ENCODE measurements around the gene CCN6. TPM values are rescaled to one million over a fixed set of nuclear protein-coding genes. Genes with fewer than 3 reads are reported as not detected.
A peak's percentile ranks its signal among the peaks of the same experiment; 100 is the strongest.
"Not testable (repeated sequence)": the region's sequence is repeated elsewhere in the genome, so short reads cannot be mapped to it uniquely, and the experiment has no call there.

CCN6 gene
- total RNA-seq, 1 experiment from 2014 or later, result not detected

DNA sequence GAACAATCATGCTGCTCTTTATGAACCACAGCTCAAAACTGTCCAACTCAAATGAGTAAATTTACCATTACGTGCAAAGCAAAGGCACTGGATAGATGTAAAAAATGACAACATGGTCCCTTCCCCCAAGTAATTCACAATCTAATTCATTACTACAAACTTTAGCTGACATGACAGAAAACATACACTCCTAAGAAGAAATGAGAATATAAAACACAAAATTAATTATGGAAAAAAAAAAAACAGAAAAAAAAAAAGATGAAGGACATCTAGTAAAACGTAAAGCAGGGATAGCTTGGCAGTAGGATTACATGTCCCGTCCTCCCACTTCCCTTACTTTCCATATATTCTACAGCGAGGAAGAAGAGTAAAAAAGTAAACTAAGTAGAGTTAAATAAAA is 27.7 kb downstream of the CCN6 start:
- peaks cover 38% of the 10 kb centered on the region for H3K36me3 ChIP-seq

DNA sequence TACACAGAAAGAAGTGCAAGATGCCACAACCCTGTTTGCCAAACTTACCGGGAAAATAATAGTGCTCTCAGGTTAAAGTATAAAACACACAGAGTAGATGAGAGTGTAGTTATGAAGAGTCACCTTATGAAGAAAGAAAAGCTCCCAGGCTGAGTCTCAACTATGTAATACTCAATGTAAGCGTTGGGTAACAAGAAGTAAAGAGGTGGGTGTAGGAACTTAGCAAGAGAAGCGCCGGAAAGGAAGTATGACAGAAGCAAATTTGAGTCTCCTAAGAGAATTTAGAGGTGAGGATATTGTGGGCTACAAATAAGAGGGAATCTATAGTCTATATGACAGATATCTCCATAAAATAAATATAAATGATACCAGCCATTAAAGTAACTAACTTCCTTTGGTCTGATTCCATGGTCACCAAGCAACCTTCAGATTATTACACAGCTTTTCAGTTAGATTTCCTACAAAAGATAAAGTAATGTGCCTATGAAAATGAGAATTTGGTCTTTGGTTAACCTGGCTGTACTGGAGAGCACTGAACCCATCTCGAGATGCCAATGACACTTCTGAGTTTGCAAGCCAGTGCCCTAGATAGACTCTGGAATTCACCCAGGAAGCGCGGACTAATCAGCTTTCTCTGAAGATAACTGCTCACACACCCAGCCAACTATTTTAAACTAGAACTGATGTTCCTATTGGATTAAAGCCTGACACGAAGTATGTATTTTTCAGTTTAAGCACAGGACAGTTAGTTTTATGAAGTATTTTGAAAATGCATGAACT is 31.6 kb downstream of the CCN6 start:
- H3K9me3 ChIP-seq, result no peaks in the 10 kb centered on the region
- H3K27me3 ChIP-seq, result no peaks in the 10 kb centered on the region
- DNase-seq, result no peak
- H3K36me3 ChIP-seq, result peaks cover 27% of the 10 kb centered on the region
- H3K4me3 ChIP-seq, result peak overlapping the region; percentile 87; the same call in 1 of the 2 replicates

More for the DNA sequence above, 27.7 kb downstream of the CCN6 start:
- H3K27me3 ChIP-seq, result no peaks in the 10 kb centered on the region
- H3K9me3 ChIP-seq, result no peaks in the 10 kb centered on the region
- no peak for DNase-seq
- no peak overlapping the region for H3K4me3 ChIP-seq

DNA sequence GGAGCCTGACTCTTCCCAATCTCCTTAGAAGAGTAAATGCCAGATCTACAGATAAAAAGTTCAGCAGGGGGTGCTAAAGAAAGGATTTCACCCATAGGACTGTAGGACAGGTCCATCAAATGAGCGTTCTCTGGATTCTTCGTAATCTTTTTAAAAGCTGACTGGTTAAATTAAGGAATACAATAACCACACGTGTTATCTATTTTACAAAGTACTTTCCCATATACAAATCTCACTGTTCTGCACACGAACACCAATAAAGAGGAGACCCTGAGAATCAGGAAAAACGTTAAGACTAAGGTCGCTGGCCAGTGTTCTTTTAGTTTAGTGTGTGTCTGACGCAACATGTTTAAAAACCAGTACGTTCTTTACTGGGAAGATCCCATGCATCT is 32.8 kb downstream of the CCN6 start:
- H3K4me3 ChIP-seq, result peak overlapping the region; percentile 87
- H3K9me3 ChIP-seq, result no peaks in the 10 kb centered on the region
- no peaks in the 10 kb centered on the region for H3K27me3 ChIP-seq
- H3K36me3 ChIP-seq, result peaks cover 19% of the 10 kb centered on the region
- no peak for DNase-seq

DNA sequence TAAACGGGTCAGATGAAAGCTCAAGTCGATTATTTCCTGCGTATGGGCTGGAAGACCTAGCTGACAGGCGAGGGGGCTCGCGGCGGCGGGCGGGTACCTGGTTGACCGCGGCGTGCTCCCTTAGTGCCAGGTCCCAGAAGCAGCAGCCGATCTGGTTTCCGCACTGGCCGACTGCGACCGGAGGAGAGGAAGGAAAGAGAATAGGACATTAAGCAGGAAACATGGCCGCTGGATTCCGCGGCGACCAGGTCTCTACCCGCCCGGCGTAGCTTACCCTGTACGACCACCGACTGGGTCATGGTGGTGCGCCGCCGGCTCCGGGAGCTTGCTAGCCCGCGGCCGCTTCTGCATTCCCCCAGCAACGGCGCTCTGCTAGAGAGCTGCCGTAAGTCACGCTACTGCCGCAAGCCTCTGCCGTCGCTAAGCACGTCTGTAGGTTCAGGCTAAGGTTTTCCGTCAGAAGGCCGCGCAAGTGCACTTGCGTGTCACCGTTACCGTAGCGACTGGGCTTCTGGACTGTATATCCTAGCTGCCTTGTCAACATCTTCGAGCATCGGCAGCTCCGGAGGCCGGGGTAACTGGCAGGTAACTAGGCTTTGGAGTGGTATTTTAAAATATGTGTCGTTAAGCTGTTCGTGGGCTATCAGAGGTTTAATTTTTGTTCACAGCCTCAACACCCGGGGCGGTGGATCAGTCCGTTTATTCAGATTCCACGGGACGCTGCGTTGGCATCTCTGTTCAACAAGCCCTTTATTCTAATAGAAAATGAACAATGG is 33.4 kb downstream of the CCN6 start, which contains the start of the genes FAM229B and TUBE1:
TSS of gene FAM229B (plus strand) at position 456 of the 776 bp plus-strand sequence. CDS start 11,693 bp downstream, outside the sequence.
TSS of gene TUBE1 (minus strand) at position 347 of the 776 bp plus-strand sequence. CDS start at position 299, 48 bp downstream.
- Histone ChIP-seq H3K36me3 (peaks cover 19% of the 10 kb centered on the region), H3K27me3 (no peaks in the 10 kb centered on the region), H3K9me3 (no peaks in the 10 kb centered on the region), H3K4me3 (peak within 1 kb of the TSS; percentile 87)
- peak; percentile 97 for DNase-seq

DNA sequence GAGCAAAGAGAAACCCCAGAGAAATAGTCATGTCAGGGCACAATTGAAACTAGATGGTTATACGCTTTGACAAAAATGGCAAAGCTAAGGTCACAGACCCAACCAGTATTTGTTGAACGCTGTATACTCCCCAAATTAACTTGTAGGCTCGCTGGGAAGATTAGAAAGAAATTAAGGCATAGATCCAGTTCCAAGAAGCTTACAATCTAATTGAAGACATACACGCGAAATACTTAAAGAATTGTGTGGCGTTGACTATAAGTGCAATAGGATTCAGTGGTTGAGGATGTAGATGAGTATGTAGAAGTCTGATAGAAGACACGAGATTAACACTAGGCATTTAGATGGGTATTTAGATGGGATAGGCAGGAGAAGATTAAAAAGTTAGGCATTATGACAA is 34.0 kb downstream of the CCN6 start:
- no peak for DNase-seq
- no peaks in the 10 kb centered on the region for H3K9me3 ChIP-seq
- H3K36me3 ChIP-seq, result peaks cover 19% of the 10 kb centered on the region
- H3K4me3 ChIP-seq, result peak overlapping the region; percentile 87
- no peaks in the 10 kb centered on the region for H3K27me3 ChIP-seq

DNA sequence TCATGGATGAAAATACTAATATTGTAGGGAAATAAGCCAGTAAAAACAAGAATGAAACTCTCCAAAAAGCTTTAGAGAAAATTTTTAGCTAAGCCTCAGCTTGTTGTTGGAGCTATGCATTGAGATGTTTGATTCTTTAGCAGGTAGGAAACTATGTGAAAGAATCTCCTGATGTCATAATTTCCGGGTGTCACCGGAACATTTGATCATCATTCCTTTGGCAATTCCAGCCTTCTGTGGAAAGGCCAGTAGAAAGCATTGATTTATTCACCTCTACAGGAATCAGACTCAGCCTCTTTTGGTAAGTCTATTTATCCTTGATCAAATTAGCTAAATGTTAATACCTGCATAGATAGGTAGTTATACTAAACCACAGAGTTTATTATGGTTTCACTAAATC is 43.0 kb downstream of the CCN6 start:
- Histone ChIP-seq H3K27me3 (no peaks in the 10 kb centered on the region), H3K9me3 (no peaks in the 10 kb centered on the region), H3K36me3 (no peaks in the 10 kb centered on the region), H3K4me3 (no peak overlapping the region)
- DNase-seq, result no peak

DNA sequence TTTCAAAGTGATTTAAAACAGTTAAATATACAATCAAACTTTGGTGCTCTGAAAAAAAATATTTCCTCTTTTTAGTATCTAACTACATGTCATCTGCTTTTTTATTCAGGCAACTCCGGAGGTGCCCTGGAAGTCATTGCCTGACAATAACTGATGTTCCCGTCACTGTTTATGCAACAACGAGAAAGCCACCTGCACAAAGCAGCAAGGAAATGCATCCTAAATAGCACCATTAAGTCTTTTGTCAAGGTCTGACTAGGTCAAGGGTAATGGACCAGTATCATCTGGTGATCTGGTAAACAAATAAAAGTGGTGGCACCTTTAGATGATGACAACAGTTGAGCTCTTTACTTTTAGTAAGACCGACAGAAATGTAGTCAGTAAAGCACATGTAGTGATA is 46.7 kb downstream of the CCN6 start:
- DNase-seq, result no peak
- no peak overlapping the region for H3K4me3 ChIP-seq
- H3K27me3 ChIP-seq, result no peaks in the 10 kb centered on the region
- H3K9me3 ChIP-seq, result no peaks in the 10 kb centered on the region
- no peaks in the 10 kb centered on the region for H3K36me3 ChIP-seq

DNA sequence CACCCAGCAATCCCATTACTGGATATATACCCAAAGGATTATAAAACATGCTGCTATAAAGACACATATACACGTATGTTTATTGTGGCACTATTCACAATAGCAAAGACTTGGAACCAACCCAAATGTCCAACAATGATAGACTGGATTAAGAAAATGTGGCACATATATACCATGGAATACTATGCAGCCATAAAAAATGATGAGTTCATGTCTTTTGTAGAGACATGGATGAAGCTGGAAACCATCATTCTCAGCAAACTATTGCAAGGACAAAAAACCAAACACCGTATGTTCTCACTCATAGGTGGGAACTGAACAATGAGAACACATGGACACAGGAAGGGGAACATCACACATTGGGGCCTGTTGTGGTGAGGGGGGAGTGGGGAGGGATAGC is 52.1 kb downstream of the CCN6 start:
- not testable (repeated sequence) for DNase-seq, H3K36me3 ChIP-seq

DNA sequence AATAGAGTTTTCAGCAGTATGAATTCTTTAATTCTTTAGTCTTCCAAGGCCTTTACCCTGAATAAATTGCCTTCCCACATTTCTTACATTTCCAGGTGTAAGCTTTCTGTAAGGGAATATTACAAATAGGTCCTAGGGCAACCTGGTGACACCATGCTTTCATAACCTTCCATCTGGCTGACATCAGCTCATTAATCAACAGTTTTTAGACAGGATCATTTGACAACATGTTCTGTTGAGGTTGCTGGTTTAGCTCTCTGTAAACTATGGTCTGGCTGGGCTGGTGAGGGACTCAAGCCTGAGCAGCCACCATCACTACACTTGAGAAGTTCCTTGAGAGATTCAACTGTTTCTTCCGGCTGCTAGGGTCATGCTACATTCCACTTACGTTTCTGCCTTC is 52.7 kb downstream of the CCN6 start:
- Histone ChIP-seq H3K27me3 (no peaks in the 10 kb centered on the region), H3K36me3 (peaks cover 3% of the 10 kb centered on the region; the same call in 1 of the 2 replicates)
- no peak for DNase-seq

More for the DNA sequence above, 52.1 kb downstream of the CCN6 start:
- H3K4me3 ChIP-seq, H3K27me3 ChIP-seq, H3K9me3 ChIP-seq: not testable (repeated sequence)

DNA sequence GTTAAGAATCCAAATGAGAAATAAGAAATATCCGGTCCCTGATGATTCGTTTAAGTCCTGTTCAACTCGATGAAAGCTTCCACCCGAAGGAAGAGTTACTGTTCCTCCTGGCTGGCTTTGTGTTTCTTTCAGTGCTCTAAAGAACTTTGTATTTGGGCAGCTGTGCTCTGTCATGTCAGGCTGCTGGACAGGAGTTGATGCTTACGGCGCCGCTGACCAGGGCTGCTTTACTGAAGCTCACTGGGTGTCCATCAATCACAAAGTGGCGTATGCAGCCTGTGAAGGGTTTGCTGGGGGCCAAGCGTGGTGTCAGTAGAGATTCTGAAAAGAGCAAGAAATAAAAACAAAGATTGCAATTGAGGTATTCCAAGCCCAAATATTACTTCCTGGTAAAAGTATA is 55.4 kb downstream of the CCN6 start:
- H3K9me3 ChIP-seq, result no peaks in the 10 kb centered on the region
- no peaks in the 10 kb centered on the region for H3K27me3 ChIP-seq
- H3K36me3 ChIP-seq, result peaks cover 13% of the 10 kb centered on the region; the same call in 1 of the 2 replicates
- DNase-seq, result no peak
- no peak overlapping the region for H3K4me3 ChIP-seq

More for the DNA sequence above, 52.7 kb downstream of the CCN6 start:
- Histone ChIP-seq H3K9me3 (no peaks in the 10 kb centered on the region), H3K4me3 (no peak overlapping the region)

DNA sequence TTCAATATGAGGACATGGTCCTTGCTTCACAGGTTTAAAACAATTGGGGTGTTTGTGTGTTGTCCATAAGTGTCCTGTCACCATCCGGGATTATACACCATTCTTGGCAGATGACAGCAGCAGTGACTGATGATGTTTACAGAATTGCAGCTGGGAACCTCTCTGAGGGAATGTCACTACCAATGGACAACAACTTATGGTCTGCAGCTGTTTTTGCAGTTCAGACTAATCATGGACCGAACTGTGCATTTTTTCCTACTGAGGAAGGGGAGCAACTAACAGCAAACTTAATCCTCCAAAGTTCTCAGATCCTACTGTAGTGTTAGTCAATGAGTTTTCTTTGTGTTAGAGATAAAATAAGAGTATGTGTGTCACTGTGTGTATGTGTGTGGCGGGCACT is 59.5 kb downstream of the CCN6 start:
- no peaks in the 10 kb centered on the region for H3K27me3 ChIP-seq
- peaks cover 21% of the 10 kb centered on the region for H3K36me3 ChIP-seq
- H3K9me3 ChIP-seq, result no peaks in the 10 kb centered on the region
- no peak for DNase-seq
- no peak overlapping the region for H3K4me3 ChIP-seq

DNA sequence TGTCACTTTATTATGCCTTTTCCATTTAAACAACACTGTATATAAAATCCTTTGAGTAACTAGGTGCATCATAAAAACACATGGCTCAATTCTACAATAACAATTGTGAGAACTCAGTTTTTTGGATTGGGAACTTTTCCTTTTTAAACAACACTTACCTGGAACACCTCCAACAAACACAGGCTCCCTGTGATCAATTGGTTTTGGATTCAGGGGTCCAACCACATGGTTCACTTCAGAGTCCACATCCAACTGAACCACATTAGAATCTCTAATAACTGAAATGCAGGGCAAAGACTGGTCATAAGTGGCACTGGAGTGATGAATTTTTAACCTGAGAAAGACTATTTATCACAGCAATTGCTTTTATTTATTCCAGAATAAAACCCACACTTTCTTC is 60.0 kb downstream of the CCN6 start:
- H3K36me3 ChIP-seq, result peaks cover 26% of the 10 kb centered on the region
- no peak for DNase-seq

DNA sequence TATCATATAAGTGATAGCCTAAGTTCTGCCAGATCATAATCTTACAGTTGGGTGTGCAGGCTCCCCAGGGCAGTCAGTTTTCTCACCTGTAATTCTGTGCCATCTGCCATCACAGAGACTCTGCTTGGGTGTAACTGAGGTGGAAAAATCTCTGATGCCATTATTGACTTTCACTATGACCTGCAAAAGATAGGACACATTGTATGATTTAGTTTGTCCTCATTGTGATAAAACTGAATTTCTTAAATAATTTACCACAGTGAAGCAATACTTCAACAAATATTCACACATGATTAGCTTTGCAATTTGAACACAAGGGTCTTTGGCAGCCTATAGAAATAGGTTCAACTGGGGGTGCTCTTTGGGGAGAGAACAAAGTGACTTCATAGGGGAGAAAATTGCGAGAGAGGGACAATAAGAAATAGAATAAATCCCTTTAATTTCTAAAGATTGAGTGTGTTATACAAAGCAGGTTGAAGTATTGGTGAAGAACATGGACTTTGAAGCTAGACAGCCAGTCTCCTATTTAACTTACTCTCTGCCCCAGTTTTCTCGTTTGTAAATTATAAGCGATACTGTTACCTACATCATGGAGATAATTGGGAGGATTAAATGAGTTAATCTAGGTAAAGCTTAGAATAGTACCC is 60.8 kb downstream of the CCN6 start:
- Histone ChIP-seq H3K4me3 (no peak overlapping the region), H3K27me3 (no peaks in the 10 kb centered on the region), H3K36me3 (peaks cover 29% of the 10 kb centered on the region), H3K9me3 (no peaks in the 10 kb centered on the region)
- DNase-seq, result no peak

More for the DNA sequence above, 60.0 kb downstream of the CCN6 start:
- H3K9me3 ChIP-seq, result no peaks in the 10 kb centered on the region
- no peak overlapping the region for H3K4me3 ChIP-seq
- no peaks in the 10 kb centered on the region for H3K27me3 ChIP-seq

DNA sequence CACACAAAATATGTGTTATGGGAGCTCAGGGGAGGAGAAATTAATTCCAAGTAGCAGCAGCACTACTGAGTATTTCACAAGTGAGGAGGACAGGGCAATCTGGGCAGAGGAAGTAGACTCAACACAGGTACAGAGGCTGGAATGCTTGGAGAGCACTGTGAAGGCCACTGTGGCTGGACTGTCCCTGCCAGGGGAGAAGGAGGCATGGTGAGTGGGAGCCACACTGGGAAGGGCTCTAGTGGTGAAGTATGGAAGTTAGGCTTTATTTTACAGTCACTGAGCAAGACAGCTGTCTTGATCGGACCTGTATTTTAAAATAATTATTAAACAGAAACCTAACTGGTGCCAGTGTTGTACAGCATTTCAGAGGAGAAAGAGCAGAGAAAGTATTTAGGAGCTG is 62.3 kb downstream of the CCN6 start:
- peaks cover 37% of the 10 kb centered on the region for H3K36me3 ChIP-seq

DNA sequence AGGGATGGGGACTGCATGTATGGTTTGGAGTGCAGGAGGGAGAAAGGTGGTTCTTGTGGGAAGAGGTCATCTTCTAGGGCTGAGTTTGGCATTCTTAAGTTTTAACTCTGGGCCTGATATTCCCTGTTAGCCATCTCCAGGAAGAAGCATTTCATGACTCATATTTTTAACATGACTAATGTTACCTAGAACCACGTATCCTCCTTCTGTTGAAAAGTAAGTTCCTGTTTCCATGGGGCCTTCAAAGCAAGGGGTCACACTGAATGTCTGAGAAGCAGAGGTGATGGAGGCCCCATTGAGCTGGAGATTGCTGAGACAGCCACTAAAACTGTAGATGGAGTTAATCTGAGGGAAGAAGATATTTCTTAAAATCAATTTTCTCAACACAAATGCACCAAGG is 63.6 kb downstream of the CCN6 start:
- DNase-seq, result no peak
- peaks cover 44% of the 10 kb centered on the region for H3K36me3 ChIP-seq
- no peak overlapping the region for H3K4me3 ChIP-seq
- H3K27me3 ChIP-seq, result no peaks in the 10 kb centered on the region
- H3K9me3 ChIP-seq, result no peaks in the 10 kb centered on the region

More for the DNA sequence above, 62.3 kb downstream of the CCN6 start:
- no peaks in the 10 kb centered on the region for H3K27me3 ChIP-seq
- no peaks in the 10 kb centered on the region for H3K9me3 ChIP-seq
- H3K4me3 ChIP-seq, result no peak overlapping the region
- DNase-seq, result no peak

DNA sequence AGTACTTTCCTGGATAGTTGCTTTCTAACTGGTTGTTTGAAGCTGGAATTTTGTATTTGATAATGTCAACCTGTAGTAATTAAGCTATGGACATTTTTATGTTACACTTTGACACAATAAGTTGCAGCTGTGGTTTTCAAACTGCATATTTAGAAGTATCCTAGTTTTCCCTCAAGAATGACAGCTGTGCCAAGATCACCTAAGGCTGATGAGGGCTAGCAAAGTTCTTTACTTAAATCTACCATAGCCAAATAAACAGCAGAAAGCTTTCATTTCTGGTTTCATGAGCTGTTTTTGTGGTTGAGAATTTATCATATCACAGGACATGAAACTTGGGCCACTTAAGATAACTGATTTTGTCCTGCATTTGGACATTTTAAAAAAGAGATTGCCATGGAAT is 64.1 kb downstream of the CCN6 start:
- Histone ChIP-seq H3K27me3 (no peaks in the 10 kb centered on the region), H3K4me3 (no peak overlapping the region), H3K9me3 (no peaks in the 10 kb centered on the region), H3K36me3 (peaks cover 44% of the 10 kb centered on the region)
- DNase-seq, result no peak
